Fibroblast of lung (primary cell): ENCODE measurements around the gene ADRM1. TPM values are rescaled to one million over a fixed set of nuclear protein-coding genes. Genes with fewer than 3 reads are reported as not detected.

Experiments
- DNase-seq, 2 donors: peaks; one replicate each; pipeline versions ENCODE4 v3.0.0 to v3.0.0-alpha.2; 2010; ENCODE audit warnings: low read depth in 2 of 2
- H2AFZ ChIP-seq: 2 replicates; pipeline ENCODE4 v1.5.1; 2012; ENCODE audit warnings: low read length, control low read depth, inconsistent platforms
- H3K27ac ChIP-seq: 2 replicates; pipeline ENCODE4 v1.5.1; 2011; ENCODE audit warnings: low read length, control low read depth; ENCODE audit not compliant: insufficient read depth
- H3K27me3 ChIP-seq: 2 replicates; pipeline ENCODE4 v1.5.1; 2011; ENCODE audit warnings: mild to moderate bottlenecking, low read length; ENCODE audit not compliant: control insufficient read depth, insufficient read depth
- H3K36me3 ChIP-seq: 2 replicates; pipeline ENCODE4 v1.5.1; 2011; ENCODE audit warnings: low read length; ENCODE audit not compliant: control insufficient read depth, insufficient read depth
- H3K4me1 ChIP-seq: 2 replicates; pipeline ENCODE4 v1.5.1; 2011; ENCODE audit warnings: low read length; ENCODE audit not compliant: control insufficient read depth, insufficient read depth; ENCODE audit errors: extremely low read depth
- H3K4me2 ChIP-seq: 2 replicates; pipeline ENCODE4 v1.5.1; 2011; ENCODE audit warnings: low read length, control low read depth; ENCODE audit not compliant: insufficient read depth; ENCODE audit errors: extremely low read depth
- H3K4me3 ChIP-seq, 4 experiments: fragments of 200-600 bp in 1 of 4; sonication (generic) in 1 of 4; replicated peaks in 1 of 4; 2 replicates each; pipeline ENCODE4 v1.5.1; 2011 to 2016; ENCODE audit warnings: low read length in 4 of 4, low read depth in 3 of 4, mild to moderate bottlenecking in 3 of 4, control low read depth in 2 of 4, inconsistent platforms in 1 of 4, mixed read lengths in 1 of 4; ENCODE audit not compliant: insufficient read depth in 1 of 4; ENCODE audit errors: control extremely low read depth in 1 of 4
- H3K79me2 ChIP-seq: 2 replicates; pipeline ENCODE4 v1.5.1; 2012; ENCODE audit warnings: mild to moderate bottlenecking, low read length, inconsistent platforms; ENCODE audit not compliant: control insufficient read depth, insufficient read depth
- H3K9ac ChIP-seq: 2 replicates; pipeline ENCODE4 v1.5.1; 2011; ENCODE audit warnings: mild to moderate bottlenecking, low read length, control low read depth; ENCODE audit not compliant: insufficient read depth
- H3K9me3 ChIP-seq: 2 replicates; pipeline ENCODE4 v1.5.1; 2012; ENCODE audit warnings: low read depth, low read length; ENCODE audit not compliant: control insufficient read depth, insufficient read depth
- H4K20me1 ChIP-seq: 2 replicates; pipeline ENCODE4 v1.5.1; 2011; ENCODE audit warnings: low read length; ENCODE audit not compliant: control insufficient read depth, insufficient read depth; ENCODE audit errors: extremely low read depth
- CTCF ChIP-seq, 2 donors: IDR thresholded peaks in 1 of 2; conservative IDR thresholded peaks in 1 of 2; 1 replicate in 1 of 2; 2 replicates in 1 of 2; pipeline ENCODE4 v1.5.1; 2011 to 2012; ENCODE audit warnings: low read length in 2 of 2, control low read depth in 1 of 2, inconsistent platforms in 1 of 2, low read depth in 1 of 2, mild to moderate bottlenecking in 1 of 2
- EZH2 ChIP-seq: IDR thresholded peaks from 2 replicates; pipeline ENCODE4 v1.5.1; 2012; ENCODE audit warnings: low read length, control low read depth, mild to moderate bottlenecking; ENCODE audit errors: missing control alignments
- polyA plus RNA-seq, 2 donors: library from polyadenylated mRNA; depleted of rRNA in 1 of 2; stranded (reverse) in 1 of 2; unstranded in 1 of 2; fragments of >200 nt; gene quantifications; 2 replicates each; pipeline ENCODE4 v1.2.1, GENCODE V29; 2011 to 2012; ENCODE audit warnings: missing spikeins in 1 of 2
- total RNA-seq: library from RNA; depleted of rRNA; stranded (reverse); fragments of >200 nt; gene quantifications from 2 replicates; pipeline ENCODE4 v1.2.1, GENCODE V29; 2014

ADRM1 gene
- total and polyA plus RNA-seq, 2 donors (not counting 1 experiment from before 2014, with no cell fraction given), result 41.2 to 71.3 TPM

GRCh38 chr20:62296724-62297448 lies 5.9 kb upstream of the ADRM1 start:
- Histone ChIP-seq H3K36me3 (peaks cover 1% of the 10 kb centered on the region), H3K4me3 (no peak overlapping the region), H3K4me2 (no peak overlapping the region), H3K79me2 (no peaks in the 10 kb centered on the region), H3K9ac (no peak overlapping the region), H3K27ac (no peak overlapping the region), H3K27me3 (no peaks in the 10 kb centered on the region), H3K4me1 (no peaks in the 10 kb centered on the region), H2AFZ (no peak overlapping the region), H3K9me3 (no peaks in the 10 kb centered on the region), H4K20me1 (no peaks in the 10 kb centered on the region)
- TF ChIP-seq EZH2 (no peak), CTCF (conservative IDR thresholded peaks at IDR 0.05 in 1 of 2, IDR thresholded peaks at IDR 0.05 in 1 of 2; ENCODE audit: low read depth in 1 of 2, low read length in 2 of 2) (no peak)
- no peak for DNase-seq

- no peak overlapping the region for H3K4me3 ChIP-seq
- no peak overlapping the region for H2AFZ ChIP-seq
- H3K27ac ChIP-seq, result no peak overlapping the region
- H3K36me3 ChIP-seq, result peaks cover 1% of the 10 kb centered on the region
- H3K79me2 ChIP-seq, result no peaks in the 10 kb centered on the region
- DNase-seq, result no peak
- no peak overlapping the region for H3K4me2 ChIP-seq
- H3K9me3 ChIP-seq, result no peaks in the 10 kb centered on the region
- TF ChIP-seq CTCF (conservative IDR thresholded peaks at IDR 0.05 in 1 of 2, IDR thresholded peaks at IDR 0.05 in 1 of 2; ENCODE audit: low read depth in 1 of 2, low read length in 2 of 2), result no peak
- no peak for TF ChIP-seq EZH2
- H3K27me3 ChIP-seq, result no peaks in the 10 kb centered on the region
- H4K20me1 ChIP-seq, result no peaks in the 10 kb centered on the region
- no peaks in the 10 kb centered on the region for H3K4me1 ChIP-seq
- no peak overlapping the region for H3K9ac ChIP-seq
These were observed 5.2 kb upstream of the ADRM1 start for GRCh38 chr20:62297449-62298227.

GRCh38 chr20:62298577-62299249 lies 4.1 kb upstream of the ADRM1 start:
- TF ChIP-seq EZH2 (no peak), CTCF (conservative IDR thresholded peaks at IDR 0.05 in 1 of 2, IDR thresholded peaks at IDR 0.05 in 1 of 2; ENCODE audit: low read depth in 1 of 2, low read length in 2 of 2) (no peak)
- Histone ChIP-seq H3K4me1 (no peaks in the 10 kb centered on the region), H3K9me3 (no peaks in the 10 kb centered on the region), H2AFZ (no peak overlapping the region), H3K27me3 (no peaks in the 10 kb centered on the region), H3K4me2 (no peak overlapping the region), H3K79me2 (peaks cover 7% of the 10 kb centered on the region), H4K20me1 (no peaks in the 10 kb centered on the region), H3K27ac (no peak overlapping the region), H3K4me3 (no peak overlapping the region), H3K9ac (no peak overlapping the region), H3K36me3 (peaks cover 1% of the 10 kb centered on the region)
- DNase-seq, result no peak
